ENCODE measurements around the gene COMMD7.
"Not testable (repeated sequence)": the region's sequence is repeated elsewhere in the genome, so short reads cannot be mapped to it uniquely, and the experiment has no call there.

COMMD7 gene

GRCh38 chr20:32772046-32772445 is 28.8 kb upstream of the COMMD7 start:
- H3K27me3 ChIP-seq (ENCODE audit: insufficient read depth, low read length, poor library complexity), result no peaks in the 10 kb centered on the region
- no peak overlapping the region for H3K4me2 ChIP-seq (ENCODE audit: low read length)
- H3K56ac ChIP-seq (ENCODE audit: low read length), result no peak overlapping the region
- H2BK120ac ChIP-seq (ENCODE audit: low read depth, low read length), result no peak overlapping the region
- H3K23ac ChIP-seq (ENCODE audit: low read length), result no peak overlapping the region
- DNase-seq, result no peak
- peaks cover 7% of the 10 kb centered on the region for H3K79me1 ChIP-seq (ENCODE audit: low read length)
- H3K4ac ChIP-seq (ENCODE audit: low read depth, low read length), result no peak overlapping the region
- peaks cover 12% of the 10 kb centered on the region for H3K4me1 ChIP-seq (ENCODE audit: control insufficient read depth, low read depth, low read length)
- no peak overlapping the region for H4K5ac ChIP-seq (ENCODE audit: low read length)
- H3K4me3 ChIP-seq (ENCODE audit: low read length), result no peak overlapping the region
- no peak overlapping the region for H3K9ac ChIP-seq (ENCODE audit: low read length)
- H3K79me2 ChIP-seq (ENCODE audit: control insufficient read depth, insufficient read depth, low read length), result peaks cover 91% of the 10 kb centered on the region
- H2BK5ac ChIP-seq (ENCODE audit: low read length), result no peak overlapping the region
- H2AK5ac ChIP-seq (ENCODE audit: low read length), result no peak overlapping the region
- WGBS (ENCODE audit: extremely low coverage, insufficient coverage, low lambda C conversion rate), result no CpG with 5 or more reads among the region's 3 CpGs
- H3K36me3 ChIP-seq (ENCODE audit: control insufficient read depth, insufficient read depth, low read length), result peaks cover 5% of the 10 kb centered on the region
- H3K27ac ChIP-seq (ENCODE audit: low read depth, low read length), result no peak overlapping the region
- H3K18ac ChIP-seq (ENCODE audit: low read length), result no peak overlapping the region
- no peak overlapping the region for H2BK15ac ChIP-seq (replicated peaks; ENCODE audit: low read depth)
- H4K8ac ChIP-seq (ENCODE audit: low read depth, low read length), result no peak overlapping the region

- no peak overlapping the region for H3K23ac ChIP-seq (ENCODE audit: low read length)
- WGBS (ENCODE audit: extremely low coverage, insufficient coverage, low lambda C conversion rate), result no CpG with 5 or more reads among the region's 9 CpGs
- H3K79me1 ChIP-seq (ENCODE audit: low read length), result peaks cover 5% of the 10 kb centered on the region
These were observed 24.3 kb upstream of the COMMD7 start for GRCh38 chr20:32767418-32768198.

GRCh38 chr20:32765230-32765875 is 22.1 kb upstream of the COMMD7 start:
- H3K18ac ChIP-seq (ENCODE audit: low read length), result peak overlapping the region; percentile 30
- not testable (repeated sequence) for H4K8ac ChIP-seq (ENCODE audit: low read depth, low read length); H2AK5ac ChIP-seq (ENCODE audit: low read length); DNase-seq; H4K5ac ChIP-seq (ENCODE audit: low read length); H3K4me3 ChIP-seq (ENCODE audit: low read length); H3K27me3 ChIP-seq (ENCODE audit: insufficient read depth, low read length, poor library complexity); H3K4me1 ChIP-seq (ENCODE audit: control insufficient read depth, low read depth, low read length); H3K79me1 ChIP-seq (ENCODE audit: low read length); H3K36me3 ChIP-seq (ENCODE audit: control insufficient read depth, insufficient read depth, low read length); H2BK120ac ChIP-seq (ENCODE audit: low read depth, low read length)
- H3K79me2 ChIP-seq (ENCODE audit: control insufficient read depth, insufficient read depth, low read length), result peaks cover 74% of the 10 kb centered on the region
- H3K56ac ChIP-seq (ENCODE audit: low read length), result peak overlapping the region; percentile 84
- H3K4ac ChIP-seq (ENCODE audit: low read depth, low read length), result peak overlapping the region; percentile 76
- peak overlapping the region; percentile 27 for H2BK15ac ChIP-seq (replicated peaks; ENCODE audit: low read depth)
- H2BK5ac ChIP-seq (ENCODE audit: low read length), result peak overlapping the region; percentile 69
- H3K9ac ChIP-seq (ENCODE audit: low read length), result peak overlapping the region; percentile 75
- whole genome bisulfite sequencing (ENCODE audit: extremely low coverage, insufficient coverage, low lambda C conversion rate), result no CpG with 5 or more reads among the region's 17 CpGs
- H3K27ac ChIP-seq (ENCODE audit: low read depth, low read length), result peak overlapping the region; percentile 53
- peak overlapping the region; percentile 72 for H3K4me2 ChIP-seq (ENCODE audit: low read length)
- H3K23ac ChIP-seq (ENCODE audit: low read length), result peak overlapping the region; percentile 75

More at GRCh38 chr20:32767418-32768198, 24.3 kb upstream of the COMMD7 start:
- Histone ChIP-seq H3K27ac (ENCODE audit: low read depth, low read length) (no peak overlapping the region), H3K79me2 (ENCODE audit: control insufficient read depth, insufficient read depth, low read length) (peaks cover 89% of the 10 kb centered on the region), H3K18ac (ENCODE audit: low read length) (no peak overlapping the region), H3K4me2 (ENCODE audit: low read length) (no peak overlapping the region), H2BK15ac (replicated peaks; ENCODE audit: low read depth) (no peak overlapping the region), H3K27me3 (ENCODE audit: insufficient read depth, low read length, poor library complexity) (no peaks in the 10 kb centered on the region), H2BK5ac (ENCODE audit: low read length) (no peak overlapping the region), H3K9ac (ENCODE audit: low read length) (no peak overlapping the region), H4K5ac (ENCODE audit: low read length) (no peak overlapping the region), H3K4ac (ENCODE audit: low read depth, low read length) (no peak overlapping the region), H2AK5ac (ENCODE audit: low read length) (no peak overlapping the region), H4K8ac (ENCODE audit: low read depth, low read length) (no peak overlapping the region), H3K4me3 (ENCODE audit: low read length) (no peak overlapping the region), H3K36me3 (ENCODE audit: control insufficient read depth, insufficient read depth, low read length) (peaks cover 3% of the 10 kb centered on the region), H3K4me1 (ENCODE audit: control insufficient read depth, low read depth, low read length) (peaks cover 6% of the 10 kb centered on the region), H2BK120ac (ENCODE audit: low read depth, low read length) (no peak overlapping the region), H3K56ac (ENCODE audit: low read length) (peak overlapping the region; percentile 58)
- DNase-seq, result no peak

- DNase-seq, result peak; percentile 97
- peak overlapping the region; percentile 46 for H3K4ac ChIP-seq (ENCODE audit: low read depth, low read length)
- peak overlapping the region; percentile 17 for H2BK5ac ChIP-seq (ENCODE audit: low read length)
- H3K4me3 ChIP-seq (ENCODE audit: low read length), result peak overlapping the region; percentile 52
- peaks cover 63% of the 10 kb centered on the region for H3K79me2 ChIP-seq (ENCODE audit: control insufficient read depth, insufficient read depth, low read length)
- H2BK15ac ChIP-seq (replicated peaks; ENCODE audit: low read depth), result no peak overlapping the region
- no peak overlapping the region for H4K8ac ChIP-seq (ENCODE audit: low read depth, low read length)
- peak overlapping the region; percentile 72 for H3K4me2 ChIP-seq (ENCODE audit: low read length)
- peaks cover 3% of the 10 kb centered on the region for H3K36me3 ChIP-seq (ENCODE audit: control insufficient read depth, insufficient read depth, low read length)
- peak overlapping the region; percentile 55 for H3K27ac ChIP-seq (ENCODE audit: low read depth, low read length)
- WGBS (ENCODE audit: extremely low coverage, insufficient coverage, low lambda C conversion rate), result no CpG with 5 or more reads among the region's 17 CpGs
- peak overlapping the region; percentile 88 for H3K56ac ChIP-seq (ENCODE audit: low read length)
- H3K9ac ChIP-seq (ENCODE audit: low read length), result peak overlapping the region; percentile 75
- no peak overlapping the region for H2BK120ac ChIP-seq (ENCODE audit: low read depth, low read length)
- H4K5ac ChIP-seq (ENCODE audit: low read length), result peak overlapping the region; percentile 73
- peaks cover 10% of the 10 kb centered on the region for H3K4me1 ChIP-seq (ENCODE audit: control insufficient read depth, low read depth, low read length)
- H3K27me3 ChIP-seq (ENCODE audit: insufficient read depth, low read length, poor library complexity), result no peaks in the 10 kb centered on the region
- H3K18ac ChIP-seq (ENCODE audit: low read length), result peak overlapping the region; percentile 33
- peaks cover 3% of the 10 kb centered on the region for H3K79me1 ChIP-seq (ENCODE audit: low read length)
- H2AK5ac ChIP-seq (ENCODE audit: low read length), result peak overlapping the region; percentile 9
- H3K23ac ChIP-seq (ENCODE audit: low read length), result peak overlapping the region; percentile 59
These were observed 21.0 kb upstream of the COMMD7 start for GRCh38 chr20:32764005-32764960.

GRCh38 chr20:32763202-32764004 is 20.1 kb upstream of the COMMD7 start:
- Histone ChIP-seq H4K8ac (ENCODE audit: low read depth, low read length) (no peak overlapping the region), H3K79me1 (ENCODE audit: low read length) (peaks cover 3% of the 10 kb centered on the region), H3K56ac (ENCODE audit: low read length) (peak overlapping the region; percentile 88), H4K5ac (ENCODE audit: low read length) (no peak overlapping the region), H3K36me3 (ENCODE audit: control insufficient read depth, insufficient read depth, low read length) (no peaks in the 10 kb centered on the region), H3K27me3 (ENCODE audit: insufficient read depth, low read length, poor library complexity) (no peaks in the 10 kb centered on the region), H3K4me1 (ENCODE audit: control insufficient read depth, low read depth, low read length) (peaks cover 10% of the 10 kb centered on the region), H2BK5ac (ENCODE audit: low read length) (peak overlapping the region; percentile 17), H3K23ac (ENCODE audit: low read length) (peak overlapping the region; percentile 59), H3K18ac (ENCODE audit: low read length) (peak overlapping the region; percentile 98), H2BK15ac (replicated peaks; ENCODE audit: low read depth) (no peak overlapping the region), H3K79me2 (ENCODE audit: control insufficient read depth, insufficient read depth, low read length) (peaks cover 56% of the 10 kb centered on the region), H2AK5ac (ENCODE audit: low read length) (peak overlapping the region; percentile 9), H3K27ac (ENCODE audit: low read depth, low read length) (peak overlapping the region; percentile 72), H3K4me3 (ENCODE audit: low read length) (peak overlapping the region; percentile 52), H2BK120ac (ENCODE audit: low read depth, low read length) (no peak overlapping the region), H3K9ac (ENCODE audit: low read length) (peak overlapping the region; percentile 71), H3K4me2 (ENCODE audit: low read length) (peak overlapping the region; percentile 66), H3K4ac (ENCODE audit: low read depth, low read length) (peak overlapping the region; percentile 88)
- WGBS (ENCODE audit: extremely low coverage, insufficient coverage, low lambda C conversion rate), result no CpG with 5 or more reads among the region's 40 CpGs
- peak; percentile 62 for DNase-seq

Data from mesendoderm (in vitro differentiated cells).